ENCODE data around the gene CLMN.

CLMN gene

GRCh38 chr14:95216008-95216407 is 103.7 kb downstream of the CLMN start:
- no peak overlapping the region for H2AFZ ChIP-seq (ENCODE audit: low read length)
- H3K79me2 ChIP-seq (ENCODE audit: insufficient read depth, low read length) = no peaks in the 10 kb centered on the region
- TF ChIP-seq EZH2 (IDR thresholded peaks at IDR 0.05; ENCODE audit: borderline replicate concordance, low read length) = no peak
- no peaks in the 10 kb centered on the region; the same call in 1 of the 2 replicates for H3K27me3 ChIP-seq (ENCODE audit: insufficient read depth, low read length)
- no peaks in the 10 kb centered on the region for H4K20me1 ChIP-seq (ENCODE audit: insufficient read depth, low read length)
- no peak overlapping the region for H3K9ac ChIP-seq (ENCODE audit: low read length)
- no peak overlapping the region for H3K27ac ChIP-seq (ENCODE audit: low read depth, low read length, poor library complexity, severe bottlenecking)
- no peak overlapping the region for H3K4me3 ChIP-seq (ENCODE audit: low read depth, low read length, poor library complexity, severe bottlenecking)
- no peaks in the 10 kb centered on the region for H3K4me1 ChIP-seq (ENCODE audit: insufficient read depth, low read length, severe bottlenecking)
- no peaks in the 10 kb centered on the region for H3K36me3 ChIP-seq (ENCODE audit: insufficient read depth, low read length)
- no peaks in the 10 kb centered on the region for H3K9me3 ChIP-seq (ENCODE audit: low read length)
- H3F3A ChIP-seq (ENCODE audit: insufficient read depth, low read length) = no peaks in the 10 kb centered on the region
- no peak overlapping the region for H3K4me2 ChIP-seq (ENCODE audit: low read length)
- H3K9me2 ChIP-seq (ENCODE audit: low read depth, low read length) = no peaks in the 10 kb centered on the region

DNA sequence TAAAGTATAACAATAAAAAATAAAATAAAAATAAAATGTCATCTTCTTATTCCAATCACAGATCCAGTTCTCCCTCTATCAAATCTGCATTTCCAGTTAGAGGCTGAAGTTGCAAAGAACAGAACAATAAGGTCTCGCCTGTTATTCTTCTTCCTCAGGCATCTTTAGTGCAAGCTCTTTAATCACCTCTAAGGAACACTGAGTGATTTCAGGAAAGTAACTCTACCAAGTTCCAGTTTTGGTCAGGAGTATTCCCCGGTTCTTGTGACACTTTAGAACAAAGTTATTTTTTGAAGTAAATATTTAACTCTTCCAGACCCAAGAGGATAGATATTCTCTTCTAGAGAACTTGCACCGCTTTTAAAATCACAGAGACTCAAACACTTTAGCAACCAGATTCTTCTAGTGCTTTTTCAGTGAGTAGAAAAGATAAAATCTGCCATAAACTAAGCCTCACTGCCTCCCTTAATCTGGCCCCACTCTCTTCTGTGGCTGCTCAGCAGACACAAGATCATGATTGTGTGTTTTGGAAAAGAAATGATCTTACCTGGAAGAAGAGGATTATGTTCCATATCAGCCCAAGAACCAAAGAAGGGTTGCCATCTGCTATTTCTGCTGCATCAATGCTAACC is 104.5 kb downstream of the CLMN start:
- H3K36me3 ChIP-seq (ENCODE audit: insufficient read depth, low read length) = no peaks in the 10 kb centered on the region
- TF ChIP-seq CTCF (IDR thresholded peaks at IDR 0.05; ENCODE audit: low read length) = no peak
- TF ChIP-seq EZH2 (IDR thresholded peaks at IDR 0.05; ENCODE audit: borderline replicate concordance, low read length) = no peak
- H3K27me3 ChIP-seq (ENCODE audit: insufficient read depth, low read length) = no peaks in the 10 kb centered on the region; the same call in 1 of the 2 replicates
- no peak overlapping the region for H3K4me2 ChIP-seq (ENCODE audit: low read length)
- H3K9me2 ChIP-seq (ENCODE audit: low read depth, low read length) = no peaks in the 10 kb centered on the region
- no peaks in the 10 kb centered on the region for H4K20me1 ChIP-seq (ENCODE audit: insufficient read depth, low read length)
- H3K27ac ChIP-seq (ENCODE audit: low read depth, low read length, poor library complexity, severe bottlenecking) = no peak overlapping the region
- no peak overlapping the region for H3K9ac ChIP-seq (ENCODE audit: low read length)
- H3F3A ChIP-seq (ENCODE audit: insufficient read depth, low read length) = no peaks in the 10 kb centered on the region
- no peak overlapping the region for H3K4me3 ChIP-seq (ENCODE audit: low read depth, low read length, poor library complexity, severe bottlenecking)
- no peak overlapping the region for H2AFZ ChIP-seq (ENCODE audit: low read length)
- no peaks in the 10 kb centered on the region for H3K9me3 ChIP-seq (ENCODE audit: low read length)
- no peaks in the 10 kb centered on the region for H3K79me2 ChIP-seq (ENCODE audit: insufficient read depth, low read length)
- H3K4me1 ChIP-seq (ENCODE audit: insufficient read depth, low read length, severe bottlenecking) = no peaks in the 10 kb centered on the region

- H4K20me1 ChIP-seq (ENCODE audit: insufficient read depth, low read length) = no peaks in the 10 kb centered on the region
- no peaks in the 10 kb centered on the region for H3K4me1 ChIP-seq (ENCODE audit: insufficient read depth, low read length, severe bottlenecking)
- H2AFZ ChIP-seq (ENCODE audit: low read length) = no peak overlapping the region
- H3K79me2 ChIP-seq (ENCODE audit: insufficient read depth, low read length) = no peaks in the 10 kb centered on the region
- no peaks in the 10 kb centered on the region for H3F3A ChIP-seq (ENCODE audit: insufficient read depth, low read length)
- H3K9me3 ChIP-seq (ENCODE audit: low read length) = no peaks in the 10 kb centered on the region
- no peaks in the 10 kb centered on the region; the same call in 1 of the 2 replicates for H3K27me3 ChIP-seq (ENCODE audit: insufficient read depth, low read length)
- H3K27ac ChIP-seq (ENCODE audit: low read depth, low read length, poor library complexity, severe bottlenecking) = no peak overlapping the region
- no peak overlapping the region for H3K4me2 ChIP-seq (ENCODE audit: low read length)
- no peaks in the 10 kb centered on the region for H3K36me3 ChIP-seq (ENCODE audit: insufficient read depth, low read length)
- H3K9me2 ChIP-seq (ENCODE audit: low read depth, low read length) = no peaks in the 10 kb centered on the region
- H3K9ac ChIP-seq (ENCODE audit: low read length) = no peak overlapping the region
- H3K4me3 ChIP-seq (ENCODE audit: low read depth, low read length, poor library complexity, severe bottlenecking) = no peak overlapping the region
- TF ChIP-seq CTCF (IDR thresholded peaks at IDR 0.05; ENCODE audit: low read length) = no peak
- TF ChIP-seq EZH2 (IDR thresholded peaks at IDR 0.05; ENCODE audit: borderline replicate concordance, low read length) = no peak
Observed at GRCh38 chr14:95213774-95214173, 105.9 kb downstream of the CLMN start.
